Adrenal gland (tissue), 19 donors: Measurements from ENCODE around the gene RNU6-7. TPM values are rescaled to one million over a fixed set of nuclear protein-coding genes. Genes with fewer than 3 reads are reported as not detected.

Source experiments
- DNase-seq, 7 donors: peaks; one replicate each; pipeline ENCODE4 v3.0.0-alpha.2; 2019 to 2020
- H3K27ac ChIP-seq, 5 donors: fragments of 200-600 bp; sonication (generic) in 4 of 5; 1 replicate in 3 of 5; 2 replicates in 2 of 5; pipeline versions ENCODE4 v1.5.1 to v1.8.0; 2016 to 2020; ENCODE audit warnings: mild to moderate bottlenecking in 1 of 5
- H3K27me3 ChIP-seq: fragments of 200-600 bp; 2 replicates; pipeline ENCODE4 v1.8.0; 2021
- H3K36me3 ChIP-seq, 2 donors: fragments of 200-600 bp; replicated peaks in 1 of 2; 1 replicate in 1 of 2; 2 replicates in 1 of 2; pipeline versions ENCODE4 v1.5.1 to v1.8.0; 2018 to 2022
- H3K4me1 ChIP-seq, 2 donors: fragments of 200-600 bp; replicated peaks in 1 of 2; 1 replicate in 1 of 2; 2 replicates in 1 of 2; pipeline versions ENCODE4 v1.5.1 to v1.8.0; 2018 to 2021
- H3K4me3 ChIP-seq, 4 donors: fragments of 200-600 bp; sonication (generic) in 3 of 4; one replicate each; pipeline ENCODE4 v1.5.1; 2016 to 2018
- H3K9me3 ChIP-seq, 3 donors: fragments of 200-600 bp; sonication (generic) in 1 of 3; replicated peaks in 1 of 3; 1 replicate in 2 of 3; 2 replicates in 1 of 3; pipeline versions ENCODE4 v1.5.1 to v1.8.0; 2016 to 2021
- CTCF ChIP-seq, 6 experiments: fragments of 450-650 bp in 4 of 6; fragments of 200-600 bp in 2 of 6; sonication (generic) in 1 of 6; IDR thresholded peaks; 1 replicate in 5 of 6; 2 replicates in 1 of 6; pipeline versions ENCODE4 v1.5.1 to v1.8.0; 2016 to 2021; ENCODE audit warnings: antibody characterized with exemption in 6 of 6, mild to moderate bottlenecking in 2 of 6, moderate library complexity in 1 of 6
- POLR2A ChIP-seq, 2 donors: fragments of 450-650 bp; IDR thresholded peaks; one replicate each; pipeline ENCODE4 v1.6.1; 2017; ENCODE audit warnings: antibody characterized with exemption in 2 of 2, mild to moderate bottlenecking in 2 of 2, moderate library complexity in 1 of 2
- WGBS, 4 donors: extraction: QIAGEN DNeasy Blood & Tissue Kit in 2 of 4; methylation state at CpG; one replicate each; pipeline versions ENCODE4 v1.1.5 to v1.1.7; 2013 to 2017; 5-methylcytosine and 5-hydroxymethylcytosine counted together
- intact Hi-C, 2 donors: fragments of 100-400 bp; cut with DNase I; formaldehyde crosslinking; loops; one replicate each; pipeline versions ENCODE4 v1.14.1 to v1.15.0; 2022 to 2023
- long read RNA-seq, 10 donors: library from polyadenylated mRNA in 3 of 10; unstranded in 2 of 10; stranded (forward) in 1 of 10; transcript quantifications; one replicate each; pipeline ENCODE4 v2.0.0 and lab custom pipeline, GENCODE V29; 2021 to 2026
- polyA plus RNA-seq, 3 donors: library from polyadenylated mRNA; stranded (reverse); fragments of 200-250 nt in 2 of 3; fragments of 350-450 nt in 1 of 3; fragmentation: Illumina TruSeq in 1 of 3; extraction: RNeasy Lipid Tissue Mini Kit (QIAGEN cat#74804) in 1 of 3; gene quantifications; one replicate each; pipeline ENCODE4 v1.2.3, GENCODE V29; 2013 to 2014
- total RNA-seq, 9 donors: library from RNA; depleted of rRNA in 4 of 9; stranded (reverse); fragments of >200 nt in 4 of 9; fragments of 120-200 nt in 1 of 9; fragmentation: NEBNext Ultra II Directional in 1 of 9; extraction: Animal tissue kit (Norgen Biotek cat#: 25700) in 1 of 9; gene quantifications; one replicate each; pipeline versions ENCODE4 v1.1.0 to v1.2.4, GENCODE V29; 2013 to 2023
- donor health status: healthy with polysubstance abuse.
- donor health status: Bipolar disorder and iron deficiency.
- donor health status: DM: yes; HTN: yes; CAD: no.
- donor health status: DM: no; HTN: no; CAD: no.
- donor health status: DM: no; HTN: no; CAD: no.
- donor health status: DM: yes; HTN: yes; CAD: no.

The RNU6-7 gene
- total RNA-seq (not detected), polyA plus RNA-seq (not detected)
- long read RNA-seq, donor 1 = 0 reads
- long read RNA-seq, donor 2 = 0 reads
- long read RNA-seq, donor 3 = 0 reads
- long read RNA-seq, donor 4 = 0 reads
- long read RNA-seq, donor 5 = 0 reads
- long read RNA-seq, donor 6 = 0 reads
- long read RNA-seq, donor 7 = 0 reads
- long read RNA-seq, donor 8 = 0 reads
- long read RNA-seq, donor 9 = 0 reads
- long read RNA-seq, donor 10 = 0 reads

- peak in 6 of 7 donors; percentile 24 to 72 (median 41) for DNase-seq
- peak within 1 kb of the TSS; percentile 31 to 87 (median 51) for H3K4me3 ChIP-seq
- TF ChIP-seq CTCF (IDR thresholded peaks at IDR 0.05) = no peak
- TF ChIP-seq POLR2A (IDR thresholded peaks at IDR 0.05) = peak in 1 of 2 donors; percentile 5
- H3K4me1 ChIP-seq = peaks cover 0 to 23% of the 10 kb centered on the region in 2 donors
- H3K36me3 ChIP-seq = no peaks in the 10 kb centered on the region
- no peaks in the 10 kb centered on the region for H3K27me3 ChIP-seq
- intact Hi-C loops = loop anchor here (2.0 to 10.0 kb wide), 3 partner anchors 53 to 125 kb away; partner anchors contain the start of gene ARHGAP5 (in 2 of the 2)
- WGBS, 4 donors = 3 to 7% (median 6%) methylated on average over 28 to 40 of the region's 40 CpGs
- H3K27ac ChIP-seq = peak within 1 kb of the TSS; percentile 78 to 95 (median 90)
- H3K9me3 ChIP-seq = no peaks in the 10 kb centered on the region
Observed at GRCh38 chr14:32201816-32202490, at the start of gene RNU6-7. Gene RNU6-7 (plus strand): TSS chr14:32202045.

- H3K9me3 ChIP-seq = no peaks in the 10 kb centered on the region
- no peak for DNase-seq
- no peak overlapping the region for H3K27ac ChIP-seq
- TF ChIP-seq POLR2A (IDR thresholded peaks at IDR 0.05) (no peak), CTCF (IDR thresholded peaks at IDR 0.05) (no peak)
- intact Hi-C loops = no loop called here
- H3K27me3 ChIP-seq = no peaks in the 10 kb centered on the region
- no peaks in the 10 kb centered on the region for H3K36me3 ChIP-seq
- no peaks in the 10 kb centered on the region for H3K4me1 ChIP-seq
- 84 to 92% (median 88%) methylated on average over 2 of the region's 2 CpGs for WGBS, 4 donors
- no peak overlapping the region for H3K4me3 ChIP-seq
Observed at GRCh38 chr14:32166029-32166428, 35.8 kb upstream of the RNU6-7 start.

GRCh38 chr14:32166924-32167323, 34.9 kb upstream of the RNU6-7 start:
- 82 to 91% (median 88%) methylated on average over 1 of the region's 1 CpG for WGBS, 4 donors
- TF ChIP-seq CTCF (IDR thresholded peaks at IDR 0.05) = no peak
- TF ChIP-seq POLR2A (IDR thresholded peaks at IDR 0.05) = no peak
- no peak for DNase-seq
- intact Hi-C loops = no loop called here
- H3K36me3 ChIP-seq = no peaks in the 10 kb centered on the region
- no peaks in the 10 kb centered on the region for H3K27me3 ChIP-seq
- H3K27ac ChIP-seq = no peak overlapping the region
- no peak overlapping the region for H3K4me3 ChIP-seq
- H3K4me1 ChIP-seq = no peaks in the 10 kb centered on the region
- no peaks in the 10 kb centered on the region for H3K9me3 ChIP-seq

GRCh38 chr14:32167907-32168306, 33.9 kb upstream of the RNU6-7 start:
- Histone ChIP-seq H3K36me3 (no peaks in the 10 kb centered on the region), H3K27ac (no peak overlapping the region), H3K27me3 (no peaks in the 10 kb centered on the region), H3K4me3 (no peak overlapping the region), H3K9me3 (no peaks in the 10 kb centered on the region), H3K4me1 (no peaks in the 10 kb centered on the region)
- no peak for DNase-seq
- intact Hi-C loops = no loop called here
- WGBS, 4 donors = 84 to 91% (median 86%) methylated on average over 3 of the region's 3 CpGs
- no peak for TF ChIP-seq CTCF (IDR thresholded peaks at IDR 0.05)
- TF ChIP-seq POLR2A (IDR thresholded peaks at IDR 0.05) = no peak
